ENCODE results near the gene SLC46A1. TPM values are rescaled to one million over a fixed set of nuclear protein-coding genes. Genes with fewer than 3 reads are reported as not detected.
A peak's percentile ranks its signal among the peaks of the same experiment; 100 is the strongest.

The SLC46A1 gene
- total RNA-seq, 1 experiment from 2014 or later = 1.4 TPM

DNA sequence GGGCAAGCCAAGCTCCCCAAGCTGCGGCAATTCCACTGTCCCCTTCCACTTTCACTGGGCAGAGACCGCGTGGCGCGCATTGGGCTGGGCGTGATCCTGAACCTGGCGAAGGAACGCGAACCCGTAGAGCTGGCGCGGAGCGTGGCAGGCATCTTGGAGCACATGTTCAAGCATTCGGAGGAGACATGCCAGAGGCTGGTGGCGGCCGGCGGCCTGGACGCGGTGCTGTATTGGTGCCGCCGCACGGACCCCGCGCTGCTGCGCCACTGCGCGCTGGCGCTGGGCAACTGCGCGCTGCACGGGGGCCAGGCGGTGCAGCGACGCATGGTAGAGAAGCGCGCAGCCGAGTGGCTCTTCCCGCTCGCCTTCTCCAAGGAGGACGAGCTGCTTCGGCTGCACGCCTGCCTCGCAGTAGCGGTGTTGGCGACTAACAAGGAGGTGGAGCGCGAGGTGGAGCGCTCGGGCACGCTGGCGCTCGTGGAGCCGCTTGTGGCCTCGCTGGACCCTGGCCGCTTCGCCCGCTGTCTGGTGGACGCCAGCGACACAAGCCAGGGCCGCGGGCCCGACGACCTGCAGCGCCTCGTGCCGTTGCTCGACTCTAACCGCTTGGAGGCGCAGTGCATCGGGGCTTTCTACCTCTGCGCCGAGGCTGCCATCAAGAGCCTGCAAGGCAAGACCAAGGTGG lies 24.7 kb downstream of the SLC46A1 start:
- DNase-seq (ENCODE audit: low read depth) = no peak

- DNase-seq (ENCODE audit: low read depth) = peak; percentile 90
Measured at GRCh38 chr17:28379814-28380801, 25.9 kb downstream of the SLC46A1 start.

- no peak for DNase-seq (ENCODE audit: low read depth)
Measured at GRCh38 chr17:28372945-28373274, 33.1 kb downstream of the SLC46A1 start.

- DNase-seq (ENCODE audit: low read depth) = peak; percentile 37
Measured at GRCh38 chr17:28372203-28372944, 33.6 kb downstream of the SLC46A1 start.

DNA sequence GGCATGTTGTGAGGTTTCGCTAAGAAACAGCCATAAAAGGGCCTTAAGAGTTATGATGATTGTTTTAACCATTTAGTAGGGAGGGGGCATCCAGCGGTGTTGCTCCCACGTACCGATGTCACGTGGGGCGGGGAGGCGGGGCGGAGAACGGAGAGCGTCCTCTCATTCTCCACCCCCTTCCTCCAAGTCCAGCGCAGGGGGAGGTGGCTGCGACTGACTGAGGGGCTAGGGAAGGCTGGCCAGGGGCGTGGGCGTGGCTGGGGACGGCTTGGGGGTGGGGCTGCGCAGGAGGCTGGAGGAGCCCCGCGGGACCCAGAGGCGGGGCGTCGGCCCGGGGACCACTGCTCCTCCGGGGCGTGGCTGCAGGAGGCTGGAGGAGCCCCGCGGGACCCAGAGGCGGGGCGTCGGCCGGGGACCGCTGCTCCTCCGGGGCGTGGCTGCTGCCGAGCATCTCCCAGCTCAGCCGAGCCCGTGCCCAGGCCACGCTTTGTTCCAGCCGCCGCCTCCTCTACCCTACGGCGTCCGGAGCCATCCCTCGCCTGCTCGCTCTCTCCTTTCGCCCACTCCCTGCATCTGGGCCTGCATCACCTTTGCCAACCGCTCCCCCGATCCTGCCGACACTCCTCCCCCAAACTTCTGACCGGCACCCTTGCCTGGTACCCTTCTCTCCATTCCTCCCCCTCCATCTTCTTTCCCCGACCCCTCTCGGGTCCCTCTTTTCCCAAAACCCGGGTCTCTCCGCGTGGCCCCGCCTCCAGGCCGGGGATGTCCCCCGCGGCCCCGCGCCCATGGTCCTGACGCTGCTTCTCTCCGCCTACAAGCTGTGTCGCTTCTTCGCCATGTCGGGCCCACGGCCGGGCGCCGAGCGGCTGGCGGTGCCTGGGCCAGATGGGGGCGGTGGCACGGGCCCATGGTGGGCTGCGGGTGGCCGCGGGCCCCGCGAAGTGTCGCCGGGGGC lies 34.5 kb downstream of the SLC46A1 start, which contains the start of gene SARM1:
TSS of gene SARM1 (plus strand) at position 450 of the 958 bp plus-strand sequence. CDS start at position 789, 339 bp downstream.
- peak; percentile 91 for DNase-seq (ENCODE audit: low read depth)

DNA sequence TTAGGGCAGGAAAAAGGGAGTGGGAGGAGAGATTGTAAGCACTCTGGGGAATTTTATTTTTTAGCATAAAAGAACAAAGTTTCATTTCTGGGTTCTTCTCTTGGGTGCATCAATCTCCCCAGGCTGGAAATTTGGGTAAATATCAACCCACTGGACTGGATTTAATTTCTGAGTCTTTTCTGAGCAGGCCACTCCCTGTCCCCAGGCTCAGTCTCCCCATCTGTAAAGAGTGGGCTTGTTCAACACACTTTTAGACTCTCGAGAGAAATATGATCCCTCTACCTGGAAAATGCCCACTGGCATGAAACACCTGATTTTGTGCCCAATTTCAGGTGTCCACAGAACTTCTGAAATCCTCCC lies 35.3 kb downstream of the SLC46A1 start:
- no peak for DNase-seq (ENCODE audit: low read depth)

DNA sequence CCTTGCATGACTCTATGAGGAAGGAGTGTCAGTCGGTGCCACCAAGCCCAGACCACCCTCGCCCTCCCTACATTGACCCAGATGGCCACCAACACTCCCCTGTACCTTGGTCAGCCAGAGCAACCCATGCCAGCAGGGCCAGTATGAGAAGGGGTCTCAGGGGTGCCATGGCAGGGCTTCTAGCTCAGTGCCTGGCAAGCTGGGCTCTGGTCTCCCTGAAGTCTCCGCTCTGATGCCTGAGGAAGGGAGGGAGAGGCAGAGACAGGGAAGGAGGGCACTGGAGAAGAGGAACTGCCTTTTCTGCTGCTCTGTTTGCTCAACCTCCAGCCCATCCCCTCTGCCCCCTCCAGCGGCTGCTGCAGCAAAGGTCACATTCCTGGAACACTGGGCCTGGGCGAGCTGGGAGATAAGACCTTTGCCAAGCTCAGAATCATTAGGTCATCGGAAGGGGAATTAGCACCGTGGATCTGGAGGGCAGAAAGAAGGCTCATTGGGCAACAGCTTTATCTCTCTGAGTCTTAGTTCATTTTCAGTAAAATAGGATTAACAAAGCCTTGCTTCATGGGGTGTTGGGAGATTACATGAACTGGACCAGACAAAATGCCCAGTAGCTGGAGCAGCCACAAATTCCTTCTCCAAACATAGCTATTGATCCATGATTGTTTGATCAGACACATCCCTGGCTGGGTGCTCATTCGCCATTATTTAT lies 35.8 kb downstream of the SLC46A1 start, which contains the start of gene VTN:
TSS of gene VTN (minus strand) at position 273 of the 709 bp plus-strand sequence. CDS start at position 169, 104 bp downstream.
- DNase-seq (ENCODE audit: low read depth) = peak; percentile 32

- no peak for DNase-seq (ENCODE audit: low read depth)
Measured at GRCh38 chr17:28369684-28370034, 36.4 kb downstream of the SLC46A1 start.

DNA sequence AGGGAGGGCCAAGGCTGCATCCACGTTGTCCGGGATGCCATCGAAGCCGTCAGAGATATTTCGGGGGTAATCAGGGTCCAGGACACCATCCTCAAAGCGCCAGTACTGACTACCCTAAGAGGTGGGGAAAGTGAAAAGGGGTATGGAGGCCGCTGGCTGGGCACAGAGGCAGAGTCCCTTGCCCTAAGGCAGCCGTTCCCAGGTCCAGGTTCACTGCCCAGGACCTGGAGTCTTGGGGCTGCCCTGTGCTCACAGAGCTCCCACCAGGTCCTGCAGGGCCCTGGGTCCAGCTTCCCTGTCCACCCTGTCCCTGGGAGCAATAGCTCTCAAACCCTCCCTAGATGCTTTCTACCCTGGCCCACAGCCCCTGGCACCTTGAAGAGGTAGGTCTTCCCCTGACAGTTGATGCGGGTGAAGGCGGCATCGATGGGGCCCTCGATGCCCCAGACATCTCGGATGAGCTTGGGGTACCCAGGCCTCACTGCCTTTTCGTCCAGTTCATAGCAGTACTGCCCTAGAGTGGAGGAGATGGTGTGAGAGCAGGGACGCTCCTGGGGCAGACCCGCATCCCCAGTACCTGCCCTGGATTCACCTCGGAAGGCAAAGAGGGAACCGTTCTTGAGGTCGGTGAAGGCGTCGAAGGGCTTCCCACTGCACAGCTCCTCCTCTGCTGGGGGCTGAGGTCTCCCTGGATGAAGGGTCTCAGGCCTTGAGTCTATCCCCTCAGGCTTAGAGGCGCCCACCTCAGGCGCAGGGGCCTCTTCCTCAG lies 36.9 kb downstream of the SLC46A1 start:
- DNase-seq (ENCODE audit: low read depth) = no peak

DNA sequence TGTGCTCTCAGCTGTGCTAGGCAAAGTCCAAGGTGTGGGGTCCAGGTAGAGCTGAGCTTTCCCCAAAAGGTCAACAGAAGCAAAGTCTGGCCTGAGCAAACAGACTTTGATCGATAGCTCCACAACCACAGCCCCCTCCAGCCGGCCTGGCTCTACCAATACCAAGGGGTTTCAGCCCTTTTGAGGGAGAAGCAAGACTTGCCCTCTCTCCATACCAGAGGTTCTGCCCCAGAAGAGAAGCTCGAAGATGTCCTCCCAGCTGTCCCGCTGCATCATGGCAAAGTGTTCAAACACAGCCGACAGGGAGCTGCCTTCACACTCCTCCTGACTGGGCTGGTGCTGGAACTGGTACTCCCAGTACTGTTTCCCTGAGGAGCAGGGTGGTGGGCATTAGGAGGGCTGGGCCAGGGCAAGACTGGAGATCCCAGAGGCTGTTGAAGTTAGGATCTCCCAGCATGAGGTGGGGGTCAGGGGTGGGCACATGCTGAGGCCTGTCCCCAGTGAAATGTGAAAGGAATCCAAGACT lies 37.6 kb downstream of the SLC46A1 start:
- no peak for DNase-seq (ENCODE audit: low read depth)

DNA sequence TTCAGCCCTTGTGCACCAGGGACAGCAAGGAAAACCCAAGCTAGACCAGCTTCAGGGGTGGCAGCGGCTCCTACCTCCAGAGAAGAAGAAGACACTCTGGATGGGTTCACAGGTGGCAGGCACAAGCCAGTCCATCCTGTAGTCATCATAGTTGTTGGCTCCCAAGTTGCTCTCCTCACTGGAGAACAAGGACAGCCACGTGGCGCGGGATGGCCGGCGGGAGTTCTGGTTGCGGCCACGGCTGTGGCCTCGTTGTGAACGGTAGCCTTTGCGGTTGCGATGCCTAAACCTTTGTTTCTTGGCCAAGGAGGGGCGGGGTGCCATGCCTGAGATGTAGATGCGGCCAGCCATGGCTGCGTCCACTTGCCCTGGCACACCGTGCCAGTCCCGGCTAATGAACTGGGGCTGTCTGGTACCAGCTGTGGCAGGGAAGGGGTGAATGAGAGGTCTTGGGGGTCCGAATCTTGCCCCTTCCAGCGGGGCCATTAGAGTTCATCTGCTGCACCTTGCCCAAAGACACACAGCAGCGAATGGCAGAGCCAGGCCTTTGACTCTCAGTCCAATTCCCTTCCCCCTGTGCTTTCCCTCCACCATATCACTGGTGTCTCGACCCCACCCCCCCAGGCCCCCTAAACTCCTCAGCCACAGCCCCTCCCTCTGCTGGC lies 38.2 kb downstream of the SLC46A1 start:
- no peak for DNase-seq (ENCODE audit: low read depth)

DNA sequence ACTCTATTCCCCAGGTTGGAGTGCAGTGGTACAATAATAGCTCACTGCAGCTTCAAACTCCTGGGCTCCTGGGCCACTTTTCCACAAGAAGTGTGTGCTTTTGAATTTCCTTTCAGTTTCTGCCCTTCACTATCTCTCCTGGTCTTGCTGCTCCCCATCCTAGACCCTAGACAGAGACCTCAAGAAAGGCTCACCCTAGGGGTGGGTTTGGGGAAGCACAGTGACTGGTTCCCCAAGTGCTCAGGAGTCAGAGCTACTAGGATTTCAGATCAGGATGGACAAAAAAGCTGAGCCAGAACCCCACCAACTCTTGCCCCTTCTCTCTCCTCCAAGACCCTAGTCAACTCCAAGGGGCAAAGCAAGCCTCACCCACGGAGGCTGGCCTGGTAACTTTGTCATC lies 39.4 kb downstream of the SLC46A1 start:
- DNase-seq (ENCODE audit: low read depth) = no peak

- no peak for DNase-seq (ENCODE audit: low read depth)
Measured at GRCh38 chr17:28365487-28365886, 40.5 kb downstream of the SLC46A1 start.

DNA sequence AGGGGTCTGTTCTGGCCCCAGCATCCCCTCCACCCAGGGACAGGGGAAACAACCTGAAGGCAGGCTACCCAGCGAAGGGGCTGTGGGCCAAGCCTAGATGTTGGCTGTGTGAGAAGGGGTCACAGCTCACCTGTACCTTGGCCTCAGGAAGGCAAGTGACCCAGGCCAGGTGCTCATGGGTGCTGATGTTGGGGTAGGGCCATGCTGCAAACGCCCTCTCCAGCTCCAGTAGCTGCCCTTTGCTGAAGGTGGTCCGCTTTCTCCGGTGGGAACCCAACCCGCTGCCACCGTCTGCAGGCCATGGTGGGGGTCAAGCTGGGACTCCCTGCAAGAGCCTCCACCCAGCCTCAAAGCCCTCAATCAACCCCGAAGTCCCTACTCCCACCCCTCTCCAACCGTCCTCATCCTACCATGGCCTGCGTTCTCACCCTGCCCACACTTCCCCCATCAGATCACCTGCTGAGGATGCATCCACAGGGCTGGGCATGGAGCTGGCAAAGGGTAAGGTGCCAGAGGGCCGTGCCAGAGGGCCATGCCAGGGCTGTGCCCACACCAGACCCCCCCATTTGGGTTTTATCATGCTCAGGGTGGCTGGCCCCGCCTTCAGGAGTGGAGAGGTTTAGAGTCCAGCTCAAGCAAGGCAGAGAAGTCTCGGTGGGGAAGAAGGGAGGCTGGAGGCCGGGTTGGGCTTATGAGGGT lies 41.2 kb downstream of the SLC46A1 start, which contains the start of gene SEBOX:
TSS of gene SEBOX (minus strand) at position 535 of the 699 bp plus-strand sequence. CDS start at position 487, 48 bp downstream.
- DNase-seq (ENCODE audit: low read depth) = no peak

GRCh38 chr17:28363776-28364650 lies 42.0 kb downstream of the SLC46A1 start:
- DNase-seq (ENCODE audit: low read depth) = no peak

DNA sequence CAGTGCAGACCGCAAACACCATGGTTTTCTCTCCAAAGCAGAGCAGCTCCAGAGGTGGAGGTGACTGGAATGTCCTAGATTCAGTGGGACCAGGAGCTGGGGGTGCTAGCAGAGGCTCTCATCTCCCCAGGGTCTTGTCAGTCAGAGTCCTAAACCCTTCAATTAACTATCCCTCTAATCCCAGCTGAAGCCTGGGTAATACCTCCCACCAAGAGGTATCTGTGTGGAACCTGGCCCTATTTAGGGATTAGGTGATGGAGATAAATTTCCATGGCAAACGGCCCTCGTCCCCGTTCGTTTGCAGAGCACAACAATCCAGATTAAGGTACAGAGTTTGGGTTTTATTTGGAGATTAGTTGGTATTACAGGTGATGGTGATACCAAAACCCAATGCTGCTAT lies 42.8 kb downstream of the SLC46A1 start:
- DNase-seq (ENCODE audit: low read depth) = no peak

DNA sequence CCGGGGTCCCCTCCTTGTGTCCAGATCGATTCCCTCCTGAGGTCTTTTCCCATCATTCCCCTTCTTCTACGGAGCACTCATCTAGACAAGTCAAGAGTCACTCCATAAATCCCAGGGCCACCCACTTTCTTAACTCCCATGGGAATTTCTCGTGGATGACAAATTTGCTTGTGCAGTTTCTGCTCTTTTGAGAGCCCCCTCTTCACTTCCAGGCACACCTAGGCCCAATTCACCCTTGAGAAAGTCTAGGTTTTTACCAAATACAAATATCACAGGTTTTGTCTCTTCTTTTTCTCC lies 48.2 kb downstream of the SLC46A1 start:
- no peak for DNase-seq (ENCODE audit: low read depth)
